Ishikawa (cell line): Measurements from ENCODE around the gene HOXA6.

ENCODE experiments used
- CEBPB ChIP-seq: IDR thresholded peaks from 2 replicates; pipeline ENCODE4 v1.6.1; 2012
- CREB1 ChIP-seq: IDR thresholded peaks from 2 replicates; pipeline ENCODE4 v1.6.1; 2012; ENCODE audit warnings: low read depth
- EGR1 ChIP-seq: IDR thresholded peaks from 2 replicates; pipeline ENCODE4 v1.6.1; 2012
- EP300 ChIP-seq: IDR thresholded peaks from 2 replicates; pipeline ENCODE4 v1.6.1; 2012; ENCODE audit warnings: borderline replicate concordance
- FOXM1 ChIP-seq: IDR thresholded peaks from 2 replicates; pipeline ENCODE4 v1.6.1; 2012; ENCODE audit warnings: low read depth, borderline replicate concordance
- MAX ChIP-seq: IDR thresholded peaks from 2 replicates; pipeline ENCODE4 v1.6.1; 2012
- NFIC ChIP-seq: IDR thresholded peaks from 2 replicates; pipeline ENCODE4 v1.6.1; 2012
- RAD21 ChIP-seq: IDR thresholded peaks from 2 replicates; pipeline ENCODE4 v1.6.1; 2012; ENCODE audit warnings: low read depth
- REST ChIP-seq: IDR thresholded peaks from 2 replicates; pipeline ENCODE4 v1.6.1; 2012; ENCODE audit warnings: low read depth, mild to moderate bottlenecking
- TAF1 ChIP-seq: IDR thresholded peaks from 2 replicates; pipeline ENCODE4 v1.6.1; 2012; ENCODE audit warnings: low read depth, mild to moderate bottlenecking
- TCF12 ChIP-seq: IDR thresholded peaks from 2 replicates; pipeline ENCODE4 v1.6.1; 2012; ENCODE audit warnings: low read depth
- TEAD4 ChIP-seq: IDR thresholded peaks from 2 replicates; pipeline ENCODE4 v1.6.1; 2012
- USF1 ChIP-seq: IDR thresholded peaks from 2 replicates; pipeline ENCODE4 v1.6.1; 2012
- YY1 ChIP-seq: IDR thresholded peaks from 2 replicates; pipeline ENCODE4 v1.6.1; 2012; ENCODE audit warnings: low read depth
- ZBTB7A ChIP-seq: IDR thresholded peaks from 2 replicates; pipeline ENCODE4 v1.6.1; 2012; ENCODE audit warnings: low read depth

The HOXA6 gene

GRCh38 chr7:27132978-27133377, 14.6 kb downstream of the HOXA6 start:
- no peak for TF ChIP-seq REST
- no peak for TF ChIP-seq ZBTB7A
- no peak for TF ChIP-seq EP300
- TF ChIP-seq RAD21, result no peak
- no peak for TF ChIP-seq FOXM1
- TF ChIP-seq USF1, result no peak
- no peak for TF ChIP-seq TAF1
- no peak for TF ChIP-seq MAX
- no peak for TF ChIP-seq CREB1
- TF ChIP-seq EGR1, result no peak
- TF ChIP-seq YY1, result no peak
- no peak for TF ChIP-seq NFIC
- TF ChIP-seq TCF12, result no peak

- TF ChIP-seq USF1 (no peak), CEBPB (no peak), FOXM1 (no peak), TEAD4 (no peak), RAD21 (no peak), ZBTB7A (no peak), YY1 (no peak), REST (no peak), EGR1 (no peak), EP300 (no peak), MAX (no peak), TCF12 (no peak), CREB1 (no peak), TAF1 (no peak), NFIC (no peak)
Observed at GRCh38 chr7:27132214-27132613, 15.4 kb downstream of the HOXA6 start.

- TF ChIP-seq USF1 (no peak), TCF12 (no peak), NFIC (no peak), TAF1 (no peak), EGR1 (no peak), TEAD4 (no peak), FOXM1 (no peak), CEBPB (no peak), RAD21 (no peak), EP300 (no peak), YY1 (no peak), REST (no peak), CREB1 (no peak), MAX (no peak), ZBTB7A (no peak)
Observed at GRCh38 chr7:27131390-27131819, 16.2 kb downstream of the HOXA6 start.
